ENCODE results near the gene PI4KA. TPM values are rescaled to one million over a fixed set of nuclear protein-coding genes. Genes with fewer than 3 reads are reported as not detected.

The PI4KA gene
- polyA plus RNA-seq, 1 of the 3 experiments (the other 2 are of a cell fraction) = 30.0 TPM

- Histone ChIP-seq H3K79me2 (ENCODE audit: insufficient read depth) (no peaks in the 10 kb centered on the region), H3K4me3 (ENCODE audit: low read depth in 2 of 2, low read length in 1 of 2) (no peak overlapping the region), H2AFZ (ENCODE audit: low read depth) (no peak overlapping the region), H3K4me1 (ENCODE audit: control insufficient read depth in 1 of 2, insufficient read depth in 2 of 2, low read depth in 1 of 2, low read length in 1 of 2) (no peaks in the 10 kb centered on the region), H3K9me3 (no peaks in the 10 kb centered on the region), H3K27ac (ENCODE audit: low read depth in 2 of 2, low read length in 1 of 2) (no peak overlapping the region), H4K20me1 (ENCODE audit: insufficient read depth) (no peaks in the 10 kb centered on the region), H3K9me2 (no peaks in the 10 kb centered on the region), H3K4me2 (no peak overlapping the region), H3K36me3 (replicated peaks in 1 of 2; ENCODE audit: control insufficient read depth in 1 of 2, insufficient read depth in 2 of 2, low read length in 1 of 2) (no peaks in the 10 kb centered on the region), H3K9ac (no peak overlapping the region), H3F3A (replicated peaks; ENCODE audit: insufficient read depth) (peaks cover 3% of the 10 kb centered on the region), H3K27me3 (ENCODE audit: insufficient read depth) (no peaks in the 10 kb centered on the region)
- TF ChIP-seq POLR2AphosphoS5 (IDR thresholded peaks at IDR 0.05; ENCODE audit: low read depth, low read length) (no peak), CHD2 (IDR thresholded peaks at IDR 0.05; ENCODE audit: low read length, partially characterized antibody) (no peak), GATA2 (CRISPR knock-in tag; IDR thresholded peaks at IDR 0.05) (no peak), EZH2phosphoT487 (IDR thresholded peaks at IDR 0.05; ENCODE audit: borderline replicate concordance, low read depth) (no peak), NFIC (IDR thresholded peaks at IDR 0.05; ENCODE audit: borderline replicate concordance) (no peak), USF2 (IDR thresholded peaks at IDR 0.05; ENCODE audit: borderline replicate concordance, low read depth, low read length) (no peak), MAX (IDR thresholded peaks at IDR 0.05; ENCODE audit: low read depth) (no peak), SMC3 (IDR thresholded peaks at IDR 0.05; ENCODE audit: low read depth, low read length) (no peak), RAD21 (IDR thresholded peaks at IDR 0.05; ENCODE audit: low read length) (no peak), GABPA (IDR thresholded peaks at IDR 0.05; ENCODE audit: low read depth) (no peak), TEAD4 (IDR thresholded peaks at IDR 0.05; ENCODE audit: borderline replicate concordance, insufficient read depth) (no peak), TAF1 (IDR thresholded peaks at IDR 0.05; ENCODE audit: borderline replicate concordance, low read depth, low read length) (no peak), MEF2A (IDR thresholded peaks at IDR 0.05; ENCODE audit: borderline replicate concordance, low read depth) (no peak), NRF1 (IDR thresholded peaks at IDR 0.05; ENCODE audit: low read depth, low read length) (no peak)
- TF ChIP-seq, protein P1, sequence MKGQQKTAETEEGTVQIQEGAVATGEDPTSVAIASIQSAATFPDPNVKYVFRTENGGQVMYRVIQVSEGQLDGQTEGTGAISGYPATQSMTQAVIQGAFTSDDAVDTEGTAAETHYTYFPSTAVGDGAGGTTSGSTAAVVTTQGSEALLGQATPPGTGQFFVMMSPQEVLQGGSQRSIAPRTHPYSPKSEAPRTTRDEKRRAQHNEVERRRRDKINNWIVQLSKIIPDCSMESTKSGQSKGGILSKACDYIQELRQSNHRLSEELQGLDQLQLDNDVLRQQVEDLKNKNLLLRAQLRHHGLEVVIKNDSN (IDR thresholded peaks at IDR 0.05; ENCODE audit: borderline replicate concordance, low read depth) = no peak
- TF ChIP-seq, protein P2, sequence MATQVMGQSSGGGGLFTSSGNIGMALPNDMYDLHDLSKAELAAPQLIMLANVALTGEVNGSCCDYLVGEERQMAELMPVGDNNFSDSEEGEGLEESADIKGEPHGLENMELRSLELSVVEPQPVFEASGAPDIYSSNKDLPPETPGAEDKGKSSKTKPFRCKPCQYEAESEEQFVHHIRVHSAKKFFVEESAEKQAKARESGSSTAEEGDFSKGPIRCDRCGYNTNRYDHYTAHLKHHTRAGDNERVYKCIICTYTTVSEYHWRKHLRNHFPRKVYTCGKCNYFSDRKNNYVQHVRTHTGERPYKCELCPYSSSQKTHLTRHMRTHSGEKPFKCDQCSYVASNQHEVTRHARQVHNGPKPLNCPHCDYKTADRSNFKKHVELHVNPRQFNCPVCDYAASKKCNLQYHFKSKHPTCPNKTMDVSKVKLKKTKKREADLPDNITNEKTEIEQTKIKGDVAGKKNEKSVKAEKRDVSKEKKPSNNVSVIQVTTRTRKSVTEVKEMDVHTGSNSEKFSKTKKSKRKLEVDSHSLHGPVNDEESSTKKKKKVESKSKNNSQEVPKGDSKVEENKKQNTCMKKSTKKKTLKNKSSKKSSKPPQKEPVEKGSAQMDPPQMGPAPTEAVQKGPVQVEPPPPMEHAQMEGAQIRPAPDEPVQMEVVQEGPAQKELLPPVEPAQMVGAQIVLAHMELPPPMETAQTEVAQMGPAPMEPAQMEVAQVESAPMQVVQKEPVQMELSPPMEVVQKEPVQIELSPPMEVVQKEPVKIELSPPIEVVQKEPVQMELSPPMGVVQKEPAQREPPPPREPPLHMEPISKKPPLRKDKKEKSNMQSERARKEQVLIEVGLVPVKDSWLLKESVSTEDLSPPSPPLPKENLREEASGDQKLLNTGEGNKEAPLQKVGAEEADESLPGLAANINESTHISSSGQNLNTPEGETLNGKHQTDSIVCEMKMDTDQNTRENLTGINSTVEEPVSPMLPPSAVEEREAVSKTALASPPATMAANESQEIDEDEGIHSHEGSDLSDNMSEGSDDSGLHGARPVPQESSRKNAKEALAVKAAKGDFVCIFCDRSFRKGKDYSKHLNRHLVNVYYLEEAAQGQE (IDR thresholded peaks at IDR 0.05; ENCODE audit: low read depth, low read length) = no peak
- TF ChIP-seq, protein P3, sequence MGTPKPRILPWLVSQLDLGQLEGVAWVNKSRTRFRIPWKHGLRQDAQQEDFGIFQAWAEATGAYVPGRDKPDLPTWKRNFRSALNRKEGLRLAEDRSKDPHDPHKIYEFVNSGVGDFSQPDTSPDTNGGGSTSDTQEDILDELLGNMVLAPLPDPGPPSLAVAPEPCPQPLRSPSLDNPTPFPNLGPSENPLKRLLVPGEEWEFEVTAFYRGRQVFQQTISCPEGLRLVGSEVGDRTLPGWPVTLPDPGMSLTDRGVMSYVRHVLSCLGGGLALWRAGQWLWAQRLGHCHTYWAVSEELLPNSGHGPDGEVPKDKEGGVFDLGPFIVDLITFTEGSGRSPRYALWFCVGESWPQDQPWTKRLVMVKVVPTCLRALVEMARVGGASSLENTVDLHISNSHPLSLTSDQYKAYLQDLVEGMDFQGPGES (IDR thresholded peaks at IDR 0.05; ENCODE audit: low read depth, low read length) = no peak
- ChIA-PET CTCF (interaction anchor here (0.6 to 1.2 kb wide), 2 partner anchors 101 to 254 kb away, joined by 3 read pairs; no protein-coding TSS in a partner anchor), POLR2A (no interaction called here)
- WGBS (ENCODE audit: low lambda C conversion rate) = 32% methylated on average over 3 of the region's 3 CpGs
- DNase-seq = no peak
These were observed 185.9 kb downstream of the PI4KA start for GRCh38 chr22:20672732-20673131.

Measured in SK-N-SH (cell line).